GM19025 (cell line): ENCODE data around the gene TAS1R3.

Source experiments
- ATAC-seq: cut with Tn5 transposase; IDR thresholded peaks from one replicate; pipeline ENCODE4 v1.9.1; 2021; ENCODE audit warnings: mild to moderate bottlenecking, low read depth, moderate library complexity; ENCODE audit not compliant: unreplicated experiment

Gene TAS1R3

DNA sequence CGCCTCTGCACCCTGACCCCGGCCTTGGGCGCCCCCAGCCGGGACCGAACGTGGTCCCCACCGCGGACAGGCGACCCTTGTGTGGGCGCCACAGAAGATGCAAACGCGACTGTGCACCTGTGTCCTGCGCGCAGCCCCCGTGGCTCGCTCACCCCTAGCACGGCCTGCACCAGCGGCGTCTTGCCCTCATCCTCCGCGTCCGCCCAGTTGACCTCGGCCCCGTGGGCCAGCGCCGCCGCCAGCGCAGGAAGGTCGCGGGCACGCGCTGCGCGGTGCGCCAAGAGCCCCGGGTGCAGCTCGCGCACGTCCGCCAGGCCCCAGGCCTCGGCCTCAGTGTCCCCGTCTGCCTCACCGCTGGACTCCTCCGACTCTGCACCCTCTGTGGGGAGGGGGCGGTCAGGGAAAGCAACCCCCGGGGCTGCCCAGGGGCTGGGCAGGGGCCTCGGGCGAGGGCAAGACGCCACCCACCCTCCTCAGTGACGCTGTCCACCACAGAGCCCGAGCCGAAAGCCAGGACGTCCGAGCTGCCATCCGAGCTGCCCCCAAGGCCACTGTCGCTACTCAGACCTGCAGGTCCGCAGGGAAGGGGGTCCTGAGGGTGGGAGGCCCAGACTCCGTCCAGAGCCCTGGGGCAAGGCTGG is 36.7 kb upstream of the TAS1R3 start:
- no peak for ATAC-seq

DNA sequence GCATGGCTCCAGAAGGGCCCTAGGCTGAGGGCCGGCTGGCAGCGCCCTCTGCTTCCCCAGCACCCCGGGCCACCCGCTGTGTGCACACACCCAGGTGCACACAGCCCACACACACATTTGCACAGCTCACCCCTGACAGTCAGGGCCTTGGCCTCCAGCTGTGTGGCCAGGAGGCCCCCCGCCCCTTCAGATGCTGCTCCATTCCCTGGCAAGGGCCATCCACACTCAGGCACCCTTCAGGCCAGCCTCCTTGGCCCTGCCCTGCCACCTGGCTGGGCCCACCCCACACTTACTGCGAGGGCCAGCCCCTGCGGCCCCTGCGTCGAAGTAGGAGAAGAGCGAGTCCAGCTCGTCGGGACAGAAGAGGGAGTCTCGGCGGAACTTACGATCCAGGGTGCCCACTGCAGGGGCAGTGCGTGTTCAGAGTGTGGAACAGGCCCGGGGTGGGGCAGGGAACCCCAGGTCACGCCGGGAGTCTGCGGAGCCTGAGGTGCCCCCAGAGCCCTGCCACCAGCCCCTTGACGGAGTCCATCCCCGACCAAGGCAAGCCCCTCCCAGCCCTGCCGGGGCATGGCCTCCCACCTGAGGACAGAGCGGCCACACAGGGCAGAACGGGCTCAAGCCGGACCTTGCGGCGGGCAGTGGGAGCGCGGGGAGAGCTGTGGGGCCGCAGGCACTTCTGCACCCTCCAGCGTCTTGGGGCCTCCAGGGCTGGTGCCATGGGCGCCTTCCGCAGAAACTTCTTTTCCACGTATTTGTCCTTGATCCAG is 35.7 kb upstream of the TAS1R3 start:
- ATAC-seq: no peak

DNA sequence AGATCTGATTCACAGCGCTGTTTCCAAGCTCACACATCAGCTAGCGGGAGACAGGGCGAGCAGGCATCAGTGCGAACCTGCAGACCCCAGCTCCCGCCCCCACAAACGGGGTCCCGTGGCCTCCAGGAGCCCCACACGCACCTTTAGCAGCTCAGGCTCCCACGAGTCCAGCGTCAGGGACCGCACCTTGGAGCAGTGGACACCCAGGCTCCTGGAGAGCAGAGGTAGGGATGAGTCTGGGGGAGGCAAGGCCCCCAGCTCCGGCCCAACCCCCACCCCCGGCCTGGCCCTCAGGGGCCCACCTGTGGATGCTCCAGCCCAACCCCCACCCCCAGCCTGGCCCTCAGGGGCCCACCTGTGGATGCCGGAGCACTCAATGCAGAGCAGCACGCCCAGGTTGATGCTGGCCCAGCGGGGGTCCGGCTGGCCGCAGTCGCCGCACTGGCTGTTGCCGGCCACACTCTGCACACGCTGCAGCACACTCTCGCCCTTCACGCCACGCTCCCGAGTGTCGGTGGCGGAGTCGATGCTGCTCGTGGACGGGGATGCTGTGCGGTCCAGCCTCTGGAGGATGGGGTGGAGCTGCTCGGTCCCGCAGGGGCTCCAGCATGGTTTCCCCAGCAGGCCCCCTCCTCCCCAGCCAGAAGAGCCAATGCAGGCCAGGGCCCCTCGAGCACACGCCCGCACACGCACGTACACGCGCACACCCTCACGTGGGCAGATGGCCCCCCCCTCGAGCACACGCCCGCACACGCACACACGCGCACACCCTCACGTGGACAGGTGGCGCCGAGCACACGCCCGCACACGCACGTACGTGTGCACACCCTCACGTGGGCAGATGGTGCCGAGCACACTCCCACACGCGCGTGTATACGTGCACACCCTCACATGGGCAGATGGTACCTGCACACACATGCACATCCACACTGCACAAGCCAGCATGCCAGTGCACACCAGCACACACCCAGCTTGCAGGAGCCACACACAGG is 34.7 kb upstream of the TAS1R3 start:
- ATAC-seq: no peak

DNA sequence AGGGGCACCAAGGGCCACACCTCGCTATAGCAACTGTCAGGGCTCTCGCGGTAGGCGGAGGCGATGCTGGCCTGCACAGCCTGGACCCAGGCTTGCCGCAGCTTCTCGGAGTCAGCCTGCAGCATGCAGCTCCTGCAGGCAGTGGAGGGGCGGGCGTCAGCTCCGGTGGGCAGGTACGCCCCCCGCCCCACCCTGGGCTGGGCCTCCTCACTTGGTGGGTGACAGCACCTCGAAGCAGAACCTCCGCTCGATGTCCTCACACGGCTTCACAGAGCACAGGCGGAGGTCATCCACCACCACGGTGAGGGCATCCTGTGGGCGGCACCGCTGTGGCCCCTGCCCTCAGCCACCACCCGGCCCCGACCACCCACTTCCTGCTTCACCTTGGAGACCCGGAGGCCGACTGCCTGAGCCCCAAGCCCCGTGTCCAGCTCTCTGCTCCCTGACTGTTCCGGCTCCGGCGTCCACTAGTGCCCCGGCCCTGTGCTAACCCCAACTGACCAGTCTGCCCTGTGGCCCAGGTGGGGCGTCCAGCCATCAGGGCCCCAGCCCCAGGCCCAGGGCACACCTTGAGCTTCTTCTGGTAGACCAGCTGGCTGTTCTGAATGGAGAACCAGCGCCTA is 33.2 kb upstream of the TAS1R3 start:
- ATAC-seq: no peak

DNA sequence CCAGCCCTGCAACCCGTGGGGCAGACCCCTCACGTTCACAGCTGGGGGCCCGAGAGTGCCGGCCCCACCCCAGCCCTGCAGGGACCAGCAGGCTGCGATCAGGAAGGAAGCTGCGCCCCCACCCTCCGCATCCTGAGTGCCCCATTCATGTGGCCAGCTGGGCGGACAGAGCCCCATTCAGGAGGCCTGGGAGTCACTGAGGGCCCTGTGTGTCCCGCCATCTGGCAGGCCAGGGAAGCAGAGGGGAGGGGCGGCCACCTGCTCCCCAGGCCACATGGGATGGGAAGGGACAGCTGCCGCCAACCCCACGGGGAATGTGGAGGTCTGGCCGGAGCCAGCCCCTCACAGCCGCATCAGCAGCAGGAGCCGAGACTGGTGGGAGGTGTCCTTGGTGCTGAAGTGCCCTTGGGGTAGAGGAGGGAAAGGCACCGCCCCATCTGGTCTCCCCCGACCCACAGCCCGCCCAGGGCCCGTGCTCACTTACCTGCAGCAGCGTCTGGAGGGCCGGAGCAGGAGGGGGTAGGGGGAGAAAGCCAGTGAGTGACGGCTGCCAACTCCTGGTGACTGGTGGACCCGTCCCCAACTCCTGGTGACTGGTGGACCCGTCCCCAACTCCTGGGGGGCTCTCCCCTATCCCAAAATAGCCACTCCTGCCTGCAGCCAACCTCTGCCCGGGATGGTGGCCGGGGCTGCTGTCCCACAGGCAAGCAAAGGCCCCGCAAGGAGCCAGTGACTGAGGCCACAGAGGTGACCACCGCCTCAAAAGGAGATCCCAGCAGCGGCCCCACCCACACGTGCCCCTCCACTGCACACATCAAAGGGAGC is 32.0 kb upstream of the TAS1R3 start:
- ATAC-seq: no peak

DNA sequence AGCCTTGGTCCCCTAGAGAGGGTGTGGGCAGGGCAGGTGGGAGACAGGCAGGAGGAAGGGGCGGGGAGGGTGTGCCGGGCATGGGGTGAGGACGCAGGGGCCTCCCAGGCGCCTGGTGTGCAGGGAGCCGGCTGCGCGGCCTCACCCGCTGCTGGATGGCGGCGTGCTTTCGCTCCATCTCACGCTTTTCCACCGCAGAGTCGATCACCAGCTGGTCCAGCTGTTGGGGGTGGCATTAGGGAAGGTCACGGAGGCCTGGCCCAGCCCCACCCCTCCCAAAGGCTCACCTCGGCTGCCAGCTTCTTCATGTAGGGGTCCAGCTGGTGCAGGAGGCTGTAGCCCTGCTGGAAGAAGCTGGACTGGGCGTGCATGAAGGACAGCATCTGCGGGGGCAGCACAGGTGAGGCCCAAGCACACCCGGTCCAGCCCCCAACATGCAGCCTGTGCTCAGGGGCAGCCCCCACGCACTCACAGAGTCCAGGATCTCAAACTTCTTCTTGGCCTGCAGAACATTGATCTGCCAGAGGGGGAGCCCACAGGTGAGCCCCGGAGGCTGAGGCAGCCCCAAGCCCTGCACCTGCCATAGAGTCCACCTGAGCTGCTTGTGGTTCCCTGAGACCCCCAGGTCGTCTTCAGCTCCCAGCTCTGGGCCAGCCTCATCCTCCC is 31.3 kb upstream of the TAS1R3 start:
- ATAC-seq: no peak

DNA sequence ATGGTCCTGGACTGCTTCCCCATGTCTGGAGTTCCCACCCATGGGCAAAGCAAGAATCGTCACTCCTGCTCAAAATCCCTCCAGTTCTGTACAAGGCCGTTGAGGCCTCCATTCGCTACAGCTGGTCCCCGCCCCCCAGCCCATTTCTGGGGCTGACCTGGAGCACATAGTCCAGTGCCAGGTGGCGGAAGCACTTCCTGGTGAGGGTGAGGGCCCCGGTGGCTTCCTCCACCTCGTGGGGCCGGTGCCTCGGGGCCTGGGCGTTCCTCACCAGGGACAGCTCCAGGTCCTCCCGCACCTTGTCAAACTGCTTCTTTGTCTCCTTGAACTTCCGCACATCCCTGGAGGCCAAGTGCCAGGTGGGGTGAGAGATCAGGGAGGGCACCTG is 30.7 kb upstream of the TAS1R3 start:
- ATAC-seq: no peak

DNA sequence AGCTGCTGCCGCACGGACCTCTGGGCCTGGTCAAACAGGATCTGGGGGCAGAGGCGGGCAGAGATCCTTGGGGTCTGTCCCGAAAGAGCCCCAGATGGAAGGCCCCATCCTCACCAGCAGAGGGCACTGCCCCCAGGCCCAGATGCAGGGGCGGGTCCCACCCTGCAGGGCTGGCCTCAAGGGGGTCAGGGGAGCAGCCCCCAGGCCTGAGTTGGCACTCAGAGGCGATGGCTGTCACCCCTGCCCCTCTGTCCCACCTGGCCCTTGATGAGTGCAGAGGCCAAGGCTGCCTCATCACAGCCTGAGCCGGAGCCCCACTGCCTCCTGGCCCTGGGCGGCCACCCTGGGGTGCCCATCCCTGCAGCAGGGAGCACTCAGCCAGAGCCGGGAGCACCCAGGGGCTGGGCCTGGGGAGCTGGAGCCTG is 29.1 kb upstream of the TAS1R3 start:
- no peak for ATAC-seq

DNA sequence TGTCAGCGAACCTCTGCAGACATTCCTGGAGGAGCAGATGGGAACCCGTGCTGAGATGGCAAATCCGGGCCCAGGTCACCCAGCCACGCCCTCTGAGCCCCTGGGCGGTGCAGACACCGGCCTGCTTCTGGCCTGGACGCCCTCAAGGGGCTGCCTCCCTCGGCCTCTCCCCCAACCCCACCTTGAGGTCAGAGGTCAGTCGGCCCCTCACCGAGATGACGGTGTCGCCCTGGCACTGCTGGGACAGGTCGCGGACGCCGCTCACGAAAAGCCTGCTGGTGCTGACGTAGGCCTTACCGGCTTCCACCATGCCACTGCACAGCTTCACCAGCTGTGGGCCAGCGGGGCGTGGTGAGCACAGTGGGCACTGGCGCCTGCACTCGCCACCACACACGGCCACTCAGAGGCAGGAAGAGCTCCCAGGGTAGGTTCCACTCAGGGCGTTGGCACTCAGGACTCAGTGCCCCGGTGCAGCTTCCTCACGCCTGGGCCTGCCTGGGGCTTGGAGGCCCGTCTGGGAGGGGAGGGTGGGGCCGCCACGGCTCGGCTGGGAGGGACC is 28.1 kb upstream of the TAS1R3 start:
- no peak for ATAC-seq

DNA sequence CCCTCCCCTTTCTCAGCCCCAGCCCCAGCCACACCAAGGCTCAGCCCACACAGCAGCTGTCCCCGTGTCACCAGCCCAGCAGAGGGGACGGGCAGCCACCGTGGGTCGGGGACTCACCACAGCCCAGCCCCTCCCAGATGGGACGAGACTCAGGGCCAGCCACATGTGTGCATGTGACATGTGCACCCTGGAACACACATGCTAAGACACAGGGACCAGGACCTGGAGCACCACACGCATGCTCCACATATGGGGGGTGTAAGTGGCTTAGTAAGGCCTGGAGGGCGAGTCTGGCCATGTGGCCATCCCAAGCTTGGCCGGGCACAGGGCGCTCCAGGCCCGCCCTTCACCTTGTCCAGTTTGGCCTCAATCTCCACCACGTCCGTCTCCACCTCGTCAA is 27.3 kb upstream of the TAS1R3 start:
- ATAC-seq: no peak

DNA sequence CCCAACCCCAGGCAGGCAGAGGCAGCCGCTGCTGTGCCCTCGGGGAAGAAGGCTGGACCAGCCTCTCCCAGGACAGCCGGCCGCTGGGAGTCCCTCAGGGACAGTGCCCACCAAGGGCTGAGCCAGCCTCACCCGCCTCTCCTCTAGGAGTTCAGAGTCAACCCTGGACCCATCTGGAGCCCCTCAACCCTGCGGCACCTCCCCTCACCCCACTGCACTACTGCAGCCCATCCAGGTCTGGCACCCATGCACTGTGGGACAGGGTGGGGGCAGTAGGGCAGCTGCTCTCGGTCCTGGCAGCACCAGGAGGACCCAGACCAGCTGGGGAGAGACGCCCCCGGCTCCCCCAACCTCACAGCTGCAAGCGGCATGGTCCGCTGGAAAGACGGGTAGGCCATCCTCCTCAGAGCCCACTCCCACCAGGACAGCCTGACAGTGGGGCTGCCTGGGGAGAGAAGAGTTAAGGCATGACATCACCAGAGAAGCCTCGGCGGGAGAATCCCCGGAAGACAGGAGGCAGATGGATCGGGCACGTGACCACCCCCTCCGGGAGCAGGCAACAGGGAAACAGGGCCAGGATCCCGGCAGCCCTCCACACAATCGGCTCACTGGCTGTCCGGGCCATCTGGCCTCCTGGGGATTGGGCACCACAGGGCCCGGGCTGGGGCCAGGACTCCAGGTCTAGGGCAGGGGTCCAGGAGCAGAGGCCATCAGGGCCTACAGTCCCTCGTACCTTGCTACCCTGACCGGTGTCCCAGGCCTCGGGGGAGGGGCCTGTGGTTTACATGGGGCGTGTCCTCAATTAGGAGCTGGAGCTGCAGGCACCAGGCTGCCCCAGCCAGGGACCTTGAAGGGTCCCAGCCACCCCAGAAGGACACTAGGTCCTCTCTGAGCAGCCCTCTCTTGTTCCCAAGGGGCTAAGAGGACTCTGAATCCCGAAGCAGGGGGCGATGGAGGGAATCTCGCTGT is 26.5 kb upstream of the TAS1R3 start:
- ATAC-seq: no peak

DNA sequence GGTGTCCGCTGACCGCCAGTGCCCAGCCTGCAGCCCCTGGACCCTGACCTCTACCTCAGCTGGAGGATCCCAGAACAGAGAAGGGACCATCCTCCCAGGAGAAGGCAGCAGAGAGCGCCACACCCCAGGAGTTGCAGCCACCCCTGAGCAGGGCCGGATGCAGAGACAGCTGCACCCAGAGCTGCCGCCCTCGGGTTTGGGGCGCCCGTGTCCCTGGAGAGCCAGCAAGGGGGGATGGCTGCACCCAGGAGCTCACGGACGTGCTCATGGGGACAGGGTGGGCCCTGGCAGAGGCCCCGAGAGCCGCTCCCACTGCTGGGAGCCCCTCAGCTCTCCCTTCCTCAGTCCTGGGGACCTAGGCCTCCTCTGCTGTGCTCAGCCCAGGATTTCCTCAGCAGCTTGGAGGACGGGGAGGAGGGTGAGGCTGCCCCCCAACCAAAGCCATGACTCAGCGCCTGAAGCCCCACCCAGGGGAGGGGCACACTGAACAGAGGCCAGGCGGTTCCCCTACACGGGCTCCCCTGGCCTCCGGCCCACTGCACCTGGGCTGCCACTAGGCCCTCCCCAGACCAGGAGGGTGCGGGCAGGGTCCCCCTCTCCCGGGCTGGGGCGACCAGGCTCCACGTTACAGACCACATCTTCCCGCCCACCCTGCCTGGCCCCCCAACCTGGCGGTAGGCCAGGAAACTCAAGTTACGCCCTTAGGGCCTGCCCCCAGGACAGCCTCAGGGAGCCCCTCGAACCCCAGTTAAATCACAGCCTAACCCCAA is 25.6 kb upstream of the TAS1R3 start:
- no peak for ATAC-seq

DNA sequence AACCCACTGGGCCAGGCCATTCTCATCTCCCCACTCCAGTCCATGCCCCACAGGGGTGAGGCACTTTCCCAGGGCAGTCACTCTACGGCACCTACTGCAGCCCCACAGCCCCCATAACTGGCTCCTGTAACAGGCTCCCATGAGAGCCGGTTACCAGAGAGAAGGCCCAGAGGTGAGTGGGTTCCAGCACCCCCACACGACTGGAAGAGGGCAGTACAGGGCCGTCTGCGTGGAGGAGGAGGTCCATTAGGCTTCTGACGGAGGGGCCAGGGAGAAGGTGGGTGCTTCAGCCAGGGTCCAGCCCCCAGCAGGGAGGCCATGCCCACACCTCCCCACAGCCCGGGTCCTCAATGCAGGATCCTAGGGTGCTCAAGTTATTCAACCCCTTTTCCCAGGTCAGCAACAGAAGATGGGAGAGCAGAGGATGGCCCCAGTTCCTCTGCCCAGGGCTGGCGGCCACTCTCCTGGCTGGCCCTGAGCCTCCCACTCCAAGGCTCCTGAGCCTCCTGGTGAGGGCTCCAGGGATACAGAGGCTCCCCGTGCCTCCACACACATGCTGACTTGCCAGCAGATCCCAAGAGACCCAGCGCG is 24.9 kb upstream of the TAS1R3 start:
- ATAC-seq: no peak

DNA sequence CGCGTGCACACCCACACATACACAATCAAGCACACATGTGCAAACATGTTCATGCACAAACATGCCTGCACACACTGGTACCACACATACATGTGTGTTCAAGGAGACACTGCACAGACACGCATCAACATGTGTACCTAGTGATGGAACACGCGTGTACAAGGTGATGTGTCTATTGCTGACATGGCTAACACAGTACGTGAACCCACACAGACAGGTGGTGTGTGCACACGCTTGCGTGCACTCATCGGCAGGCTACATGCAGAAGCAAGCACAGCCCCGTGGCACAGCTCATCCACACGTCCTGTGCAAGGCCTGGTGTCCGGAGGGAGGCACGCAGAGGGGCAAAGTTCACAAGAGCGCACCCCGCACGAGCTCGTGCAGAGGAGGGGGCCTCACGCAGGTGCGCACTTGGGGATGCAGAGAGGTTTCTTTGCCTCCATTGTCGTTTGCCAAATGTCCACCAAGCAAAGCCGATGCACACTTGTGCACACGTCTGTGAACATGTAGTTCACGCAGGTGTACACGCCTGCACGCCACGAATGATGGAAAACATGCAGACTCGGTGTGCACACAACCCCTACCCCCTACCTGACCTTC is 24.3 kb upstream of the TAS1R3 start:
- ATAC-seq: no peak

DNA sequence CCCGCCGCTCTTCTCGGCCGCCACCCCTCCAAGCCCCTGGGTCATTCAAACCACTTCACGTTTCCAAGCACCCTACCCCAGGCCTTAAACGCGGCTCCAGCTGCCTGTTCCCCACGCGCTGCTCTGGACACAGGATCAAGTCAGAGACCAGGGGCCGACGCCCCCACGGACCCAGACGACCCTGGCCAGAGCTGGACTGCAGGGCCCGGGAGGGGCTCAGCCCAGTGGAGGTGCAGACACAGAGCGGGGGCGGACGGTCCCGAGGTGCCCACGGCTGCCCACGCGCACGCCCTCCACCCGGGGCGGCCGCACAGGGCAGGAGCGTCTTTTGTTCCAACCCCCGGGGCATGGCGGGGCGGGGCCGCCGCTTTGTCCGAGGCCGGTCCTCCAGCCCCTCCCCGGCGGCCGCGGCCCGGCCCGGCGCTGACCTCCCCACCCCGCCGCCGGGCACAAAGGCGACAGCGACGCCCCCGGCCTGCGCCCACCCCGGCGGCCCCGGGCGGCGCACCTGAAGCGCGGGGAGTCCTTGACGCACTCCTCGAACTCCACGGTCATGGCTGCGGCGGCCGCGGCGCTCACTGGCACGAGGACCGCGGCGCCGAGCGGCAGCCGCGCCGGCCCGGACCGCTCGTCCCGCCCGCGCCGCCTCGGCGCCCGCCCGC is 23.7 kb upstream of the TAS1R3 start:
- ATAC-seq: peak; percentile 7
